Fibroblast of the aortic adventitia (primary cell): Measurements from ENCODE around the gene MRE11. TPM values are rescaled to one million over a fixed set of nuclear protein-coding genes. Genes with fewer than 3 reads are reported as not detected.

Source experiments
- DNase-seq: peaks from one replicate; pipeline ENCODE4 v3.0.0-alpha.2; 2010; ENCODE audit warnings: low read depth
- H3K4me3 ChIP-seq: 2 replicates; pipeline ENCODE4 v1.5.1; 2011; ENCODE audit warnings: low read depth, mild to moderate bottlenecking, control low read depth, low read length, moderate library complexity
- total RNA-seq: library from RNA; depleted of rRNA; stranded (reverse); fragments of >200 nt; gene quantifications from 2 replicates; pipeline ENCODE4 v1.2.3, GENCODE V29; 2012; ENCODE audit warnings: low replicate concordance
- TF ChIP-seq, protein P1 (sequence below): IDR thresholded peaks from 2 replicates; pipeline ENCODE4 v1.5.1; 2011; ENCODE audit warnings: mild to moderate bottlenecking, low read length, control low read depth, inconsistent platforms; ENCODE audit not compliant: insufficient read depth

Gene MRE11
- total RNA-seq = 15.5 and 23.9 TPM in 2 replicates

- H3K4me3 ChIP-seq = peak within 1 kb of the TSS; percentile 87
- TF ChIP-seq, protein P1, sequence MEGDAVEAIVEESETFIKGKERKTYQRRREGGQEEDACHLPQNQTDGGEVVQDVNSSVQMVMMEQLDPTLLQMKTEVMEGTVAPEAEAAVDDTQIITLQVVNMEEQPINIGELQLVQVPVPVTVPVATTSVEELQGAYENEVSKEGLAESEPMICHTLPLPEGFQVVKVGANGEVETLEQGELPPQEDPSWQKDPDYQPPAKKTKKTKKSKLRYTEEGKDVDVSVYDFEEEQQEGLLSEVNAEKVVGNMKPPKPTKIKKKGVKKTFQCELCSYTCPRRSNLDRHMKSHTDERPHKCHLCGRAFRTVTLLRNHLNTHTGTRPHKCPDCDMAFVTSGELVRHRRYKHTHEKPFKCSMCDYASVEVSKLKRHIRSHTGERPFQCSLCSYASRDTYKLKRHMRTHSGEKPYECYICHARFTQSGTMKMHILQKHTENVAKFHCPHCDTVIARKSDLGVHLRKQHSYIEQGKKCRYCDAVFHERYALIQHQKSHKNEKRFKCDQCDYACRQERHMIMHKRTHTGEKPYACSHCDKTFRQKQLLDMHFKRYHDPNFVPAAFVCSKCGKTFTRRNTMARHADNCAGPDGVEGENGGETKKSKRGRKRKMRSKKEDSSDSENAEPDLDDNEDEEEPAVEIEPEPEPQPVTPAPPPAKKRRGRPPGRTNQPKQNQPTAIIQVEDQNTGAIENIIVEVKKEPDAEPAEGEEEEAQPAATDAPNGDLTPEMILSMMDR = no peak
Measured at GRCh38 chr11:94493281-94494125, at the start of gene MRE11, which contains the start of gene ANKRD49. Gene MRE11, minus strand, starts transcription at chr11:94493844. Its CDS starts 1,043 bp downstream, at chr11:94492801. Gene ANKRD49, plus strand, starts transcription at chr11:94493984. Its CDS starts 2,710 bp downstream, at chr11:94496694.

GRCh38 chr11:94539420-94539819 is 45.8 kb upstream of the MRE11 start:
- no peak overlapping the region for H3K4me3 ChIP-seq
- TF ChIP-seq, protein P1 = no peak
- DNase-seq = no peak

More at GRCh38 chr11:94493281-94494125, at the start of gene MRE11, which contains the start of gene ANKRD49:
- DNase-seq = peak; percentile 97

DNA sequence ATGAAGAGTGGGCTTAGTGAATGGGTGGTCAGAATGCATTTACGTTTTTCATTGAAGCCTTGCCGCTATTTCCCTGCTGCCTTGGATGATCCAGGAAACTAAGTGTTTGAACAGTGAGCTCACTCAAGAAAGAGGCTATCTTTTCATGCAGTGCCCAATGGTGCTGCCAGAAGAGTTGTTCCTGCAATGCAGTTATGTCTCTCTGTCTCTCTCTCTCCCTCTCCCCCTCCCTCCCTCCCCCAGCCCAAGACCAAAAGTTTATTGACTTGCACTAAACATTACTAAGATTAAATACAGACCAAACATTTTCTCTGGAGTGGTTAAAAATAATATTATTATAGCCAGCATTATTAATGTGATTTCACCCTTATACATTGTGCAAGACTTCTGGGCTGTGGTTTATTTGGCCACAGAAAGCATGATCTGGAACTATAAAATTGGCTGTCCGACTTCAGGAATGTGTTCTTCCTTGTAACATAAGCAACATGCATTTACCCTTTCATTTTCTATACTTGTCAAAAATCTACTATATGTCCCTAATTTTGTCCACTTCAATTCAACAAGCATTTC is 43.5 kb upstream of the MRE11 start:
- TF ChIP-seq, protein P1 = no peak
- DNase-seq = peak; percentile 86
- H3K4me3 ChIP-seq = no peak overlapping the region

GRCh38 chr11:94536386-94536785 is 42.7 kb upstream of the MRE11 start:
- DNase-seq = no peak
- no peak overlapping the region for H3K4me3 ChIP-seq
- TF ChIP-seq, protein P1 = no peak

DNA sequence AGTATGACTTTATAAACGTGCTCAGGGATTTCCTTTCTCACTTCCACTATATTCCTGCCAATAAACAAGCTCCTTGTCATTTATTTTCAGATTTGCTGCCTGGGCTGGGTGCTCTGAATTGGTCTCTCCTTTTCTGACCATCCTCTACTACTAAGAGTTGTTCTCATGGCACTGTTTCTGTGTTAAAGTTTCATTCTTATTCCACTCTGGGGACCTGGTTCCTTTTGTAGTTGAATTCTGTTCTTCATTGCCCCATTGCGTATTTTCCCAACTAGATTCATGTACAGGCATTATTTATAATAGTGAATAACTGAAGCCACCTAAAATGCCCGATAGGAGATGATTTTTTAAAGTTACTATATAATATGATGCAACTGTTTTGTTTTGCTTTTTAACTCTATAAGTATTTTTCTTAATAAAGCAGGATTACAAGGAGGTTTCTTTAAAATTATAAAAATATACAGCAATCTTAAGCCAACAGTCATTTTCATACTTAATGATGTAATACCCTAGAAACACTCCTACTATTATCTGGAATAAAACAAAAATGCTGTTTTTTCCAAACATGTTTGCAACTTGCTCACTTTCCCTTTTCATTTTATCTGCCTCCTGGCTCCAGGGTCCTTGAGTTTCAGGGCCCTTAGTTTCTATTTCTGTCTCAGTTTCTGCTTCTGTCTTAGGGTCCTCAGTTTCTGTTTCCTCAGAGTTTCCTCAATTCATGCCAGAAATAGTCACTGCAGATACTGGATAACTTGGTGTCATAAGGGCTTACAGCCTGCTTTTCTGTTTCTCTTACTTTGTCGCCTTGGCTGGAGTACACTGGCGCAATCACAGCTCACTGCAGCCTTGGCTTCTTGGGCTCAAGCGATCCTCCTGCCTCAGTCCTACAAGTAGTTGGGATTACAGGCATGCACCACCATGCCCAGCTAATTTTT is 40.3 kb upstream of the MRE11 start:
- DNase-seq = peak; percentile 62
- TF ChIP-seq, protein P1 = no peak
- H3K4me3 ChIP-seq = no peak overlapping the region

GRCh38 chr11:94533206-94533605 is 39.6 kb upstream of the MRE11 start:
- TF ChIP-seq, protein P1 = no peak
- DNase-seq = no peak
- no peak overlapping the region for H3K4me3 ChIP-seq
